SK-N-MC (cell line): Measurements from ENCODE around the gene YPEL3.

Experiments used
- EZH2 ChIP-seq: fragments of 200-600 bp; sonication (generic); IDR thresholded peaks from one replicate; pipeline ENCODE4 v1.6.1; 2017; ENCODE audit warnings: antibody characterized with exemption
- FOXP2 ChIP-seq: optimal IDR thresholded peaks from 2 replicates; pipeline ENCODE3; 2011; ENCODE audit warnings: mild to moderate bottlenecking, moderate library complexity; ENCODE audit not compliant: insufficient read depth; ENCODE audit errors: extremely low read length, control extremely low read depth
- POLR2AphosphoS5 ChIP-seq: IDR thresholded peaks from 2 replicates; pipeline ENCODE4 v1.6.1; 2012; ENCODE audit warnings: mild to moderate bottlenecking, low read depth, low read length, borderline replicate concordance

DNA sequence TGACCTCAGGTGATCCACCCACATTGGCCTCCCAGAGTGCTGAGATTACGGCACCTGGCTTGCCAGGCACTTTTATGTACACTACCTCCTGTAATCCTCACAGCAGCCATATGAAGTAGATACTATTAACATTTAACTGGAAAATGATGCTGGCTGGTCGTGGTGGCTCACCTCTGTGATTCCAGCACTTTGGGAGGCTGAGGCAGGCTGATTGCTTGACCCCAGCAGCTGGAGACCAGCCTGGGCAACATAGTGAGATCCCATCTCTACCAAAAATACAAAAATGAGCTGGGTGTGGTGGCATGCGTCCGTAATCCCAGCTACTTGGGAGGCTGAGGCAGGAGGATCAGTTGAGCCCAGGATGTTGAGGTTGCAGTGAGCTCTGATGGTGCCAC lies 29.0 kb upstream of the YPEL3 start:
- TF ChIP-seq POLR2AphosphoS5: no peak
- no peak for TF ChIP-seq EZH2
- no peak for TF ChIP-seq FOXP2
